DOHH2 (cell line): ENCODE measurements around the gene PCYT2.

Source experiments
- CTCF ChIP-seq: fragments of 200-600 bp; sonication (generic); IDR thresholded peaks from one replicate; pipeline ENCODE4 v1.5.1; 2014; ENCODE audit warnings: antibody characterized with exemption, mild to moderate bottlenecking, low read depth, low read length; ENCODE audit not compliant: poor library complexity, severe bottlenecking
- EZH2phosphoT487 ChIP-seq: fragments of 200-600 bp; sonication (generic); IDR thresholded peaks from 2 replicates; pipeline ENCODE4 v1.6.1; 2017; ENCODE audit warnings: borderline replicate concordance, mild to moderate bottlenecking, antibody characterized with exemption, low read length, moderate library complexity, mixed read lengths

DNA sequence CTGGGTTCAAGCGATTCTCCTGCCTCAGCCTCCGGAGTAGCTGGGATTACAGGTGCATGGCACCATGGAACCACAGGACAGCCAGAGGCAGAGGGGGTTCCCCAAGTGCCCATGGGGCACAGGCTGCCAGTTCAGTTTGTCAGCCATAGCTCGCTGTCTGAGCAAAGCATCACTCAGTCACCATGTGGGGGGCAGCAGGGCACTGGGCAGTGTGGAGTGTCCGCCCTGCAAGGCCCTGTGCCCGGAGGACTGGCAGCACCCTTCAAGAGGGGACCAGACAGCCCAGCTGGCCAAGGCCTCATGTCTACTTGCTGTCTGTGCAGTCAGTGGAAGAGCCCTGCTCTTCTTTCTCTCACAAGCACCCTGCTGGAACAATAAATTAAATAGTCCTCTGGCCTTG lies 26.2 kb downstream of the PCYT2 start:
- TF ChIP-seq CTCF (no peak), EZH2phosphoT487 (no peak)
